NCI-H1105 (cell line): ENCODE data around the gene CFAP161.
A peak's percentile ranks its signal among the peaks of the same experiment; 100 is the strongest.

Experiments
- DNase-seq: peaks from one replicate; lab custom pipeline; 2025; lab: John Stamatoyannopoulos, UW

Gene CFAP161, protein sequence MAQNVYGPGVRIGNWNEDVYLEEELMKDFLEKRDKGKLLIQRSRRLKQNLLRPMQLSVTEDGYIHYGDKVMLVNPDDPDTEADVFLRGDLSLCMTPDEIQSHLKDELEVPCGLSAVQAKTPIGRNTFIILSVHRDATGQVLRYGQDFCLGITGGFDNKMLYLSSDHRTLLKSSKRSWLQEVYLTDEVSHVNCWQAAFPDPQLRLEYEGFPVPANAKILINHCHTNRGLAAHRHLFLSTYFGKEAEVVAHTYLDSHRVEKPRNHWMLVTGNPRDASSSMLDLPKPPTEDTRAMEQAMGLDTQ

DNA sequence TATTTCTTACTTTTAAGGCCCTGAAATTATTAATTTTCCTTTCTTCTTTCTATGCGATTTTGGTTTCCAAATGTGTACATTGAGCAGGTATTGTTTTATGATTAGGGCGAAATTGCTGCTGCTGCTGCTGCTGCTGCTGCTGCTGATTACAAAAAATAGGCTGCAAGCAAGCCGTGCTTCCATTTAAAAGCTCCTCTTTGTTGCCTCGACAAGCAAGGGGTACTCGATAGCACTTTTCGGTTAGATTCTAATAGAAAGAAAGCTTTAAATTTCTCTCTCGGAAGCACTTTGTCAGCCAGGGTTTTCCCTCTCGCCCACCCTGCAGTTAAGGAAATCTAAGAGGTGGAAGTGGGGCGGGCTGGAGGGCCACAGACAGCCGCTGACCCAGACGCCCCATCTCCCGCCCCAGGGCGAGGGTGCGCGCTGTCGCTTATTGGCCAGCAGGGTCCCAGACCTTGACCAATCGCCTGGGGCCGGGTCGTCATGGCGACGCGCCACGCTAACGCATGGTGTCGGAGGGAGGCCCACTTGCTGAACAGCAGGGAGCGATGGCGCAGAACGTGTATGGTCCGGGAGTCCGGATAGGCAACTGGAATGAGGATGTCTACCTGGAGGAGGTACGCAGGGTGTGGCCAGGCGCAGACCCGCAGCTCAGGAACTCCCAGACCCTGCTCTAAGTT, at the start of gene CFAP161:
Gene CFAP161 (plus strand): TSS at position 489 of the 680 bp plus-strand sequence. CDS start 60 bp downstream, at position 549.
- peak; percentile 71 for DNase-seq

DNA sequence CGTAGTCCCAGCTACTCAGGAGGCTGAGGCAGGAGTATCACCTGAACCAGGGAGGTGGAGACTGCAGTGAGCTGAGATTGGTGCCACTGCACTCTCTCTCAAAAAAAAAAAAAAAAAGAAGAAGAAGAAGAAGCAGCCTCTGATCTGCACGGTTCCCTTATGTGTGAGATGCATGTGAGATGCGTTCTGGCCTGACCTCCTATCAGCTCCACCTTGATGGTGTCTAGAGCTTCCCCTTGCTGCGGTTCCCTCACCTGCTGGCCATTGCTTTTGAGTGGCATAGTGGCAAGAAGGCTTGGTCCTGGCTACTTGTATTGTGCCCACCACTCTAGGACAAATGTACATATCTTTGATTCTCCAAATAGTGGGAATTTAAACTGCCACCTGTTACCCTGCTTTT, 49.4 kb upstream of the CFAP161 start:
- DNase-seq, result no peak

DNA sequence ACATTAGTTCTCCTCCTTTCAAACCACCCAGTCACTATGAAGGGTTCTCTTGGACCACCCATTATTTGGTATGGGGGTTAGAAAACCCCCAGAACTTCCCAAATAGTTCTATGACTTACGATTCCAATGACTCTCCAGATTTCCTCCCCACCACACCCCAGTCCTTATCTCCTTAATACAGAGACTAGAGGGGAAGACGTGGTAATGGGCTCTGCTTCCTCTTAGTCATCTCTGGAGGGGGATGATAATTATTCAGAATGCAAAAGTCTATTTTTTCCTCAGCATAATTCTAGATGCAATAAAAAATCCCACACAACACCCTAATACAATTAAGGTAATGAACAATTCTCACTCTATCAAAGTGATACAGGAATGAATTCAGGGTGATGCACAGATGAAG, 48.9 kb upstream of the CFAP161 start:
- no peak for DNase-seq

DNA sequence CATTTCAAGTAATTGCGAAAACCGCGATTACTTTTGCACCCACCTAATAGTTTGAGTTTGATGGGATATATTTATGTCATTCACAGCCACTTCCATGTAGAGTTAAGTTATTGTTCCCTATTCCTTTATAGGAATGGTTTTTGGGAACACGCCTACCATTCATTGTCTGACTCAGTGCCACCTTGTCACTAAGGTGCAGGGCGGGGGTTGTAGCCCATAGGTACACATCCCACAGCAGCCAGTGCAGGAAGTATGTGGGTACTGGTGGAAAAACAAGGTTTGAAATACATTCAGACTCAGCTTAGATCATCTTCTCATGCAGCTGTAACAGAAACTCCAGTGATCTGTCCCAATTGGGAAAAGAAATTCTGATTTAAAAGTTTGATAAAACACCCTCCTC, 48.2 kb upstream of the CFAP161 start:
- no peak for DNase-seq

DNA sequence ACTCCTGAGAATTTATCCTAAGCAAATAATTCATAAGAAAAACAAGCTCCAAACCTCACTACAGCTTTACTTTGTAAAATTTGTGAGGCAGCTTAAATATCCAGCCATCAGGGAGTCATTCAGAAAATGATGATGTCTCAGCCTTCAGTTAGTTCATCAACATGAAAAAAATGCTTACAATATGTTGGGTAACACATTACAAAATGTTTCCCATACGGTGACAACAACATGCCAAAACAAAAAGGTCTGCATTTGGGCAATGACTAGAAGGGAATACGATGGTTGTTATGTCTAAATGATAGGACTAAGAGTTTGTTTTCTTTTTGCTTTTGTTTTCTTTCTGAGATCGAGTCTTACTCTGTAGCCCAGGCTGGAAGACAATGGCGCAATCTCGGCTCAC, 47.0 kb upstream of the CFAP161 start:
- no peak for DNase-seq

DNA sequence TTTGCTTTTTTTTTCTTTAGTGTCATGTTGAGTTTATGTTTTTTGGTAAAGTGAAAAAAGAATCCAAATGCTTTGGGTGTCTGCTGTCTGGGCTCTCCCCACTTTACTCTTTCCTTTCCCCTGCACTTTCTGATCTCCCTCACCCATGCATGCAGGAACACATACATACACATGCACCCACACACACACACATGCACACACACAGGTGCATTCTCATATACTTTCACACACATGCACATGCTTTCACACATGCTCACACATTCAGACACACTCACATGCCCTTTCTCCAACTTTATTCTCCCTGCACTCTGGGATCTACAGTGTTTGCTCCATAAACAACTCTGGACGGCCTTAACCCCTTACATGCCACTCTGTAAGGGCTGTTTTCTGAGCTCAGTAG, 46.4 kb upstream of the CFAP161 start:
- no peak for DNase-seq

DNA sequence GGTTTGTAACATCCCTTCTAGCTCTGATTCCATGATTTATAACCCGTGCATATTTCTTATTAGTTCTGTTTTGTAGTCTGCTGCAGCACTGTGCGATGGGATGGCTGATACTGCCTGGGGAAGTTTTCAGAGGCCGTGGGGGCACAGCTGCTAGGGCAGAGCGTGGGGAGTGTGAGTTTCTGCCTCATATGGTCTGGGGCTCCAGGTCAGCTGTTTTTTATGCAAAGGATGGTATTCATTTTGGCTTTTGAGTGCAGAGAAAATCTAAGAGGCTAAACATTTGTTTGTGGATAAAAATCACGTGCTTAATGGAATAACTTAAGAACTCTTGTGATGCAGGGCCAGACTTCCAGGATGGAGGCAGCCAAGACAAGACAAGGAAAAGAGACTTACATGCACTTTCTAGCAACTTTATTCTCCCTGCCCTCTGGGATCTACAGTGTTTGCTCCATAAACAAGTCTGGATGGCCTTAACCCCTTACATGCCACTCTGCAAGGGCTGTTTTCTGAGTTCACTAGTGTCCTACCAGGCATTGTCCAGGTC, 45.5 kb upstream of the CFAP161 start:
- no peak for DNase-seq

DNA sequence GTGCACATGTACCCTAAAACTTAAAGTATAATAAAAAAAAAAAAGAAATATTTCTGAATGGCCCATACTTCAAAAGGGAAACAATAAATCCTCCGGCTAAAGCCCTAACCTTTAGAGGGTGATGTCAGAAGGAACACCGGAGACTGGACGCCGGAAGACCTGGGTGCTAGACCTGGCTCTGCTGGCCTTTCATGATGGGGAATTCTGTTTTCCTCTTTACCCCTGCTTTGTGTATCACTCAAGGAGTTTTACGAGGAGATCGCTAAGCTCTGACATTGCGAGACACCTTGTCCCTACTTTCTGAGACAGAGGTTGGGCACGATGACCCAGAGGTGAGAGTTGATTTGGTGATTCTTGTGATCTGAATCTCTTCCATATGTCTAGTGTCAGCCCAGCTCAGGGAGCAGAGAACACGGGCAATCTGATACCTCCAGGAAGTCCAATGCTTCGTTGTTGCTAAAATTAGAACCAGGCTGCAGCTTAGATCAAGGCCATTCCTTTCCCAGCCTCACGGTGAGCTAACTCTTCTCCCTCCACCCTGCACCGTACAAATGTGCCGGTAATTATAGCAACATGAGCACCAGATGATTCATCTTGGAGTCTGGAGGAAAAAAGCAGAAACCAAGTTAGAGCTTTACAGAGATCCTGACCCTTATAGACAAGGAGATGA, 42.0 kb upstream of the CFAP161 start:
- DNase-seq, result no peak

DNA sequence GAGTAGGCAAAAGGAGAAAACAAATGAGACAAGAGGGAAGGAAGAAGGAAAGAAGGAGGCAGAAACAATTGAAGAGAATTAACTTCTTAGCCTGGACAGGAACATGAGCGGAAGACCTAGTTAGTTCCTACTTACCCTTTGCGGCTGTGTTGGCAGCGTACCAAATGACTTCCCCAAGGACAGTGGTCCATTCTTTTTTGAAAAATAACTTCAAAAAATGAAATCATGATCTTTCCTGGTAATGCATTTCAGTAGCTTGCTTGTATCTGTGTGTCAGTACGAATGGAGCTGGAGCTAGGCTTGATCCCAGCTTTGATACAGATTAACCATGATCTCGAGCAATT, 41.5 kb upstream of the CFAP161 start:
- DNase-seq, result no peak

DNA sequence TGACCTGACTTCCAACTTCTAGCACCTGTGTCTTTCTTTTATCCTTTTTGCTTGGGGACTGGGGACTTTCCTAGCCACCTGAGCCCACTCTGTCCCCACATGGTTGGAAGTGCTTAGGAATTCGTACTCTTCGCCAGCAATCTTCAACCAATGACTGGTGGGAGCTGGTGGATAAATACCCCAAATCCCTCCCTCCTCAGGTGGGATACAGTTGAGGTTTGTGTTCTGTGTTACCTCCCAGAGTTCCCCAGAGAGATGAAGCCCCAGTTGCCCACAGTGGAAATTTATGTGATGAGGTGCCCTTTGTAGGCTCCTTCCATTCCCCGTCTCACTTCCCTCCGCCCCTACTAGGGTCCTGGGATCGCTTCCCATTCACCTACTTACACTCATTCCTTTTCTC, 40.1 kb upstream of the CFAP161 start:
- no peak for DNase-seq

DNA sequence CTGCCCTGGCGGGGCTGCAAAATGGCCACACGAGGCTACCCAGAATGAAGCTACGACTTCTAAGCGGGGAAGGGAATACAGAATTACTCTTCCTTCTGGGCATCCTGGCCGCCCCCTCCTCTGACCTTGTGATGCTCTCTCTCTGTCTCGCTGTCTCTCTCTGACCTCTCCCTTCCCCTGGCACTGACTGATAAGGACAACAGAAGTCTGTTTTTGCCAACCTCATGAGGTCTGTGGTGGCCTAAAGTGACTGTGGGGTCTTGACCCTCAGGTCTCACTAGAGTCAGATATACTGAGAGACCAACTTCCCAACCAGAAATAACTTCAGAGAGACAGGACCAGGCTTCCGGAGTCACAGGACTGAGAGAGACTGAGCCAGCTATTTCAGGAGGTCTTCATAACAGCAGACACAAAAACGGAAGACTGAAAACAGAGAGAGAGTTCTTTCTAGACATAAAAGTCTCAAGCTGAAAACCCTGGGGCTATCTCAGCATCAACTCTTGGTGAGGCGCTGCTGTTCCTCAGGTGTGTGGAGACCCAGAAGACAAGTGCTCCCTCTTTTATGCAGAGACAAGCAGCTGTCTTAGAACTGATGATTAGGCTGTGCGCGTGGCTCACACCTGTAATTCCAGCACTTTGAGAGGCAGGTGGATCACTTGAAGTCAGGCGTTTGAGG, 38.2 kb upstream of the CFAP161 start:
- no peak for DNase-seq

DNA sequence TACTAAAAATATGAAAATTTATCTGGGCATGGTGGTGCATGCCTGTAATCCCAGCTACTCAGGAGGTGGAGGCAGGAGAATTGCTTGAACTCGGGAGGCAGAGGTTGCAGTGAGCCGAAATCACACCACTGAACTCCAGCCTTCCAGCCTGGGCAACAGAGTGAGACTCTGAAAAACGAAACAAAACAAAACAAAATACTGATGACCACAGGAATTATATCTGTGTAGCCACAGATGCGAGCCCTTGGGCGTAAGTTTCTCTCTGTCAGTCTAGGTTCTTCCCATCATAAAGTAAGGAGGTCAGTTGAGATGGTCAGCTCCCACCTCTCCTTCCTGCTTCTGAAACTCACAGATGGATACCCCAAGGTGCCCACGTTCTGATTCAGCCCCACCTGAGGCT, 37.7 kb upstream of the CFAP161 start:
- DNase-seq, result no peak

DNA sequence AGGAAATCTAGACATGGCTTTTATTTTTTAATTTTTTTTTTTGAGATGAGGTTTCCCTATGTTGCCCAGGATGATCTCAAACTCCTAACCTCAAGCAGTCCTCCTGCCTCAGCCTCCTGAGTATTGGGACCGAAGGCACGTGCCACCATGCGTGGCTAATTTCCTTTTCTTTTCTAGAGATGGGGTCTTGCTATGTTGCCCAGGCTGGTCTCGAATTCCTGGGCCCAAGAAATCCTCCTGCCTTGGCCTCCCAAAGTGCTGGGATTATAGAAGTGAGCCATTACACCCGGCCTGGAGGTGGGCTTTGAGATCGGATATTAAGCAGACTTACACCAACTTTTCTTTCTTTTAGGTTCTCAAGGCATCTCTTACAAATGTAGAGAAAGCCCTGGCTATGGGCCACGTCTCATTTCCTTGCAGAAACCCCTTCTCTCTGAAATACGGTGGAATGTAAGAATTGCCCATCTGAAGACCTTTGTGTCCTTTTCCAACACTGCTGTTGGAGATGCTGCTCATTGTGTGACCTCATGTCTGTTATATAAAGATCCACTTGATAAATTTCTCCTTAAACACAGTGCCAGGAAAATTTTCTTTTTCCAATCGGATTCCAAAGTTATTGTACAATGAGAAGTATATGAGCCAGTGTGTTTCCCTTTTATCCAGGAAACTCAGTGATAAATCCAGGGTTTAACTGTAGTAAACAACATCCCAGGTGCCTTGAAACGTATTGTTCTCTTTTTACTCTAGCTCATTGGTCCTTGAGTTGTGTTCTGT, 36.8 kb upstream of the CFAP161 start:
- no peak for DNase-seq

DNA sequence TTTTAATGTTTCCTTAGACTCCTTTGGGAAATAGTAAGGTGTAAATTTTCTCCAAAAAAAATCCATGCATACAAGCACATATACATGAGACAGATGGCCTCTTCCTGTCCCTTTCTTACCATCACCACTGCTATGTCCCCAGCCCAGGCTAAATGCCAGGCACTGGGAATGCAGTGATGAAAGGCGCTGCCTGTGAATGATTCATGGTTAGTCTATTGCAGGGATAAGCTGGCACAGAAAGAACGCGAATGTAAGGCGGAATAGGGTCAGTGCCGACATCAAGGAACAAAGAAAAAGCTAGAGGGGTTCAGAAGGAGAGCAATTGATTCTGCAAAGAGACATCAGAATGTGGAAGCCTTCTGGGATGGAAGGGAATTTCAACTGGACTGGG, 36.2 kb upstream of the CFAP161 start:
- no peak for DNase-seq

DNA sequence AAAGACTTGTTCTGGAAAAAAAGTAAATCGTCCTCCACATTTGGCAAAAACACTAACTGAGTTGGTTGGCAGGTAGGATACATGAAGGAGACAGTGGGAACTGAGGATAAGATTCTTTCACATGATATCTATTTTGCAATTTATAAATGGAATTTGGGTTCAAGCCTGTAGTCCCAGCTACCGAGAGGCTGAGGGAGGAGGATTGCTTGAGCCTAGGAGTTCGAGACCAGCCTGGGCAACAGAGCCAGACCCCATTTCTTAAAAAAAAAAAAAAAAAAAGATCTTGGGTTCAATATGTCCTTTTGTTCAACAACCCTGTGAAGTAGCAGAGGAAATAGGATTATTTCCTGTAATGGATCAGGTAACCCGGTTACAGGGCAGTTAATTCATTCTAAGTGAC, 35.7 kb upstream of the CFAP161 start:
- no peak for DNase-seq

DNA sequence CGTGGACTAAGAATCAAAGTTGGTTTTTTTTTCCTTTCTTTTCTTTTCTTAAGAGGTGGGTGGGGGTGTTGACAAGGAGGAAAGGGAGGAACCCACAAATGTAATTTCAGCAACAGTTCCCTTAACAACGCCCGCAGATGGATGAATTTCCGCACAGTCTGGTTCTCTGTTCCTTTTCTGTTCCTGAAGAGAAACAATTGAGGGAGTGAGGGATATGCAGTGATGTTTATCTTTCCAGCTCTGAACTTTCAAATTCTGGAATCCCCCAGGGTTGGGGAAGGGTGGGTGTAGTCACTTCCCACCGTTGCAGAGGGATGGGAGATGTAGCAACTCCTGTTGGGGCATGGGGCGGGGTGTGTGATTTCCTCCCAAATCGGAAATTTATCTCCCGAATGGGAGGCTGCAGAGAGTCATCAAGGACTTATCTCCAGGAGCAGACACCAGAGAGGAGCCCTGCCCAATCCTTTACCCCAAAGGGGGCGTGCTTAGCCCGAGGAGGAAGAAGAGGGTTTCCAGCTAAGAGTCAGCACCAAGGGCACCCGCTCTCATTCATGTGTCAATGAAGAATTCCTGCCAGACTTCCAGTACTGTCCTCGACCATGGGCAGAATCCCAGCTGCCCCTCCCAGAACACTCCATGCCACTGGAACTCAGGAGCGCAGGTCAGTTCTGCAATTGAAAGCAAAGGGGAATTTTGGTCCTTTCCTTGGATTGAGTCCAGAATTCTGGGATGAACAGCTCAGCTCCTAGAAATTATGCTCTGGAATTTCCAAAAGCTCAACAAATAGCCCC, 35.0 kb upstream of the CFAP161 start:
- DNase-seq, result no peak

DNA sequence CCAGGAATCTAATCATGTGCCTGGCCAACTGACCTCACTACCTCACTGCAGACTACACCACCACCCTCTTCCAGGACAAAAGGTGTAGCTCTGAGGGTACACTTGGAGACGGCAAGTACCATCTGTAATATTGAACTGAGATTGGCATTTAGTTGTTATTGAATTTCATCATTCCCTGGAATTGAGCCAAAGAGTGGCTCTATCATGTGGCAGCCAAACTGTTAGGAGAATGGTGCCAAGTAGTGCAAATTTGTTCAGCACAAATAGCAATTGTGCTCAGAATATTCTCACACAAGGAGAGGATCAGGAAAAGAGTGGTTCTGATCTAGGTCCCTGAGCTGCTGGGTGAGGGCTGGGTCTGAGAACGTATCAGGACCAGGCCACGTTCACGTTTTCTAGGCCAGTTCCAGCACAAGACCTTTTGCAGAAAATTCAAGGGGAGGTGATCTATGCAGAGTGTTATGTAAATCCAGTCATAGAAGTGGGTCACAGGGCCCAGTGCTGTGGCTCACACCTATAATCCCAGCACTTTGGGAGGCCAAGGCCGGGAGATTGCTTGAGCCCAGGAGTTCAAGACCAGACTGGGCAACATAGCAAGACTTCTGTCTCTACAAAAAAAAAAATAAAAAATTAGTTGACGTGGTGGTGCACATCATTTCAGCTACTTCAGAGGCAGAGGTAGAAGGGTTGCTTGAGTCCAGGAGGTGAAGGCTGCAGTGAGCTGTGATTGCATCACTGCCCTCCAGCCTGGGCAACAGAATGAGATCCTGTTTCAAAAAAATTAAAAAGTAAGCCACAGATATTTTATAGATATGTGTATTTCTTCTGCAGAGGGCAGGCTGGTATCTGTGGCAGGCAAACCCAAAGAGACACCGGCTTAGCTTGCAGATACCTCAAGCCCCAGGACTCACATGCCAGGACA, 31.9 kb upstream of the CFAP161 start:
- no peak for DNase-seq

DNA sequence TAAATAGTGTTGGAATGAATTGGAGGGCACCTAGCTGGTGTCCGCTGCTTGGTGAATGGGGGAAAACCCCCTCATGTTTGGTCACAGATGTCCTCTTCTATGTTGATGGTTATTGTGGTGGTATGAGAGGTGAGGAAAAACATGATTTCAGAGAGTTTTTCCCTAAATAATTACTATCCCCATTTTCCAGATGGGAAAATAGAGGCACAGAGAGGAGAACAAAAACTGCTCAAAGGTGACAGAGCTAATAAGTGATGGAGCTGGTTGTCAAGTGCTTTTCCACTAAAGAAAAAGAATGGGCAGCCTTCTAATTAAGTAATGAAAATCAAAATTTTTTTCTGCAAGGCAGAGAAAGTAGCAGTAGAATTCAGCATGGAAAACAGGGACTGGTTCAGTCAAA, 30.2 kb upstream of the CFAP161 start:
- DNase-seq, result no peak

DNA sequence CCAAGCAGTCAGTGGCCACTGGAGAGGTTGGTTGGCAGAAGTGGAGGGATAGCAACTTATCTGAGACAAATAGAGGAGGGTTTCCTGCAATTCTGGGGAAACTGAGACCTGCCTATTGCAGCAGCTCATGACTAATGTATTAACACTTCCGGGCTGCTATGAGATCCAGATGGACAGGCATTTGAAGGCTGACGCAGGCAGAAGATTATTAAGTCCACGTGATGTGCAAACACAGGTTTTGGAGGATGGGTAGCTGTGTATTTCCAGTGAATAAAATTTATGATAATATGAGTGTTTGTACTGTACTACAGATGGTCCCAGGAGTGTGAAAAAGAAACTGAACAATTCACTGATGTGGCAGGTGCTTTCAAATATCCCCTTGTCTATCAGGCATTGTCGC, 28.5 kb upstream of the CFAP161 start:
- DNase-seq, result no peak

DNA sequence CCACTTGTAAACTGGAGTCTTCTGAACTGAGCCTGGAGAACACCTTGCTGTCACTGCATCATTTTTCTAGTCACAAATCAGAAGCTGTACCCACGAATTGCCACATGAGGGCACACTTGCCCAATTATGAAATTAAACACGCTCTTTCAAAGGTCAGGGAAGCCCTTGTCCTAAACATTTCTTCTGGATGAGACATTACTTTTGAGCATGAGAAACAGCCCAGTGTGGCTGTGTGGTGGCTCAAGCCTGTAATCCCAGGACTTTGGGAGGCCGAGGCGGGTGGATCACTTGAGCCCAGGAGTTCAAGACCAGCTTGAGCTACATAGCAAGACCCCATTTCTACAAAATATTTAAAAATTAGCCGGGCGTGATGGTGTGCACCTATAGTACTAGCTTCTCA, 27.5 kb upstream of the CFAP161 start:
- peak; percentile 6 for DNase-seq
